Nephron progenitor cell (in vitro differentiated cells): ENCODE measurements around the gene OR5A2.

Experiments
- DNase-seq: peaks from one replicate; pipeline ENCODE4 v3.0.0; 2021
- H3K27ac Mint-ChIP-seq: 2 replicates; pipeline ENCODE4 v1.8.0; 2021; ENCODE audit warnings: mild to moderate bottlenecking, moderate library complexity, mixed read lengths
- H3K27me3 Mint-ChIP-seq: 2 replicates; pipeline ENCODE4 v1.8.0; 2021; ENCODE audit warnings: mild to moderate bottlenecking, low read depth, mixed read lengths; ENCODE audit not compliant: poor library complexity
- H3K36me3 Mint-ChIP-seq: 2 replicates; pipeline ENCODE4 v1.8.0; 2021; ENCODE audit warnings: low read depth, mixed read lengths
- H3K4me1 Mint-ChIP-seq: 2 replicates; pipeline ENCODE4 v1.8.0; 2021; ENCODE audit warnings: mixed read lengths
- H3K4me3 Mint-ChIP-seq: 2 replicates; pipeline ENCODE4 v1.8.0; 2021; ENCODE audit warnings: mild to moderate bottlenecking, moderate library complexity, mixed read lengths
- H3K9me3 Mint-ChIP-seq: 2 replicates; pipeline ENCODE4 v1.8.0; 2021; ENCODE audit warnings: mild to moderate bottlenecking, moderate library complexity, mixed read lengths
- CTCF ChIP-seq: fragments of 200-600 bp; sonication (generic); IDR thresholded peaks from 2 replicates; pipeline ENCODE4 v1.5.0; 2021; ENCODE audit warnings: antibody characterized with exemption

OR5A2 gene

GRCh38 chr11:59415111-59415510 lies 11.1 kb downstream of the OR5A2 start:
- Mint-ChIP-seq H3K27ac (no peak overlapping the region), H3K27me3 (peaks cover 4% of the 10 kb centered on the region), H3K36me3 (no peaks in the 10 kb centered on the region), H3K9me3 (peaks cover 12% of the 10 kb centered on the region), H3K4me1 (peaks cover 11% of the 10 kb centered on the region), H3K4me3 (no peak overlapping the region)
- TF ChIP-seq CTCF, result no peak
- DNase-seq, result no peak

- no peak overlapping the region for H3K4me3 Mint-ChIP-seq
- no peaks in the 10 kb centered on the region for H3K36me3 Mint-ChIP-seq
- peaks cover 20% of the 10 kb centered on the region for H3K9me3 Mint-ChIP-seq
- TF ChIP-seq CTCF, result no peak
- H3K27ac Mint-ChIP-seq, result no peak overlapping the region
- DNase-seq, result no peak
- peaks cover 4% of the 10 kb centered on the region for H3K27me3 Mint-ChIP-seq
- peaks cover 5% of the 10 kb centered on the region for H3K4me1 Mint-ChIP-seq
Measured at GRCh38 chr11:59413646-59414045, 12.6 kb downstream of the OR5A2 start.

- Mint-ChIP-seq H3K27me3 (no peaks in the 10 kb centered on the region), H3K4me3 (no peak overlapping the region), H3K4me1 (no peaks in the 10 kb centered on the region), H3K27ac (no peak overlapping the region), H3K36me3 (no peaks in the 10 kb centered on the region), H3K9me3 (peaks cover 43% of the 10 kb centered on the region)
- TF ChIP-seq CTCF, result no peak
- no peak for DNase-seq
Measured at GRCh38 chr11:59403546-59403945, 22.7 kb downstream of the OR5A2 start.

- H3K36me3 Mint-ChIP-seq, result no peaks in the 10 kb centered on the region
- no peaks in the 10 kb centered on the region for H3K27me3 Mint-ChIP-seq
- H3K9me3 Mint-ChIP-seq, result peaks cover 32% of the 10 kb centered on the region
- no peak for TF ChIP-seq CTCF
- H3K4me1 Mint-ChIP-seq, result no peaks in the 10 kb centered on the region
- no peak overlapping the region for H3K27ac Mint-ChIP-seq
- no peak for DNase-seq
- H3K4me3 Mint-ChIP-seq, result no peak overlapping the region
Measured at GRCh38 chr11:59401262-59401552, 25.0 kb downstream of the OR5A2 start.

- H3K27me3 Mint-ChIP-seq, result no peaks in the 10 kb centered on the region
- no peak for TF ChIP-seq CTCF
- no peak for DNase-seq
- H3K4me1 Mint-ChIP-seq, result no peaks in the 10 kb centered on the region
- H3K4me3 Mint-ChIP-seq, result no peak overlapping the region
- H3K27ac Mint-ChIP-seq, result no peak overlapping the region
- H3K36me3 Mint-ChIP-seq, result no peaks in the 10 kb centered on the region
- peaks cover 27% of the 10 kb centered on the region for H3K9me3 Mint-ChIP-seq
Measured at GRCh38 chr11:59400461-59401261, 25.6 kb downstream of the OR5A2 start.

- peaks cover 5% of the 10 kb centered on the region for H3K27me3 Mint-ChIP-seq
- no peak for TF ChIP-seq CTCF
- DNase-seq, result no peak
- no peak overlapping the region for H3K4me3 Mint-ChIP-seq
- H3K27ac Mint-ChIP-seq, result no peak overlapping the region
- no peaks in the 10 kb centered on the region for H3K4me1 Mint-ChIP-seq
- H3K36me3 Mint-ChIP-seq, result no peaks in the 10 kb centered on the region
- peaks cover 4% of the 10 kb centered on the region for H3K9me3 Mint-ChIP-seq
Measured at GRCh38 chr11:59394186-59394585, 32.0 kb downstream of the OR5A2 start.
